ENCODE measurements around the gene FMN2. TPM values are rescaled to one million over a fixed set of nuclear protein-coding genes. Genes with fewer than 3 reads are reported as not detected.

The FMN2 gene
- total and polyA plus RNA-seq, 2 experiments from 2014 or later = 0.97 TPM; not detected in 1

GRCh38 chr1:240455228-240455821, 363.6 kb downstream of the FMN2 start:
- H3K4me1 ChIP-seq (ENCODE audit: insufficient read depth) = peaks cover 10% of the 10 kb centered on the region
- no peak overlapping the region for H3K4me2 ChIP-seq
- DNase-seq (ENCODE audit: low spot score) = peak; percentile 16
- no peaks in the 10 kb centered on the region for H3K36me3 ChIP-seq (replicated peaks; ENCODE audit: insufficient read depth, low read depth)
- TF ChIP-seq CTCF (IDR thresholded peaks at IDR 0.05; ENCODE audit: poor library complexity) (peak; percentile 39), EZH2phosphoT487 (IDR thresholded peaks at IDR 0.05; ENCODE audit: low read depth, severe bottlenecking, unreplicated experiment) (no peak)
- H3K79me2 ChIP-seq = no peaks in the 10 kb centered on the region
- H3K9me2 ChIP-seq (replicated peaks; ENCODE audit: insufficient read depth) = no peaks in the 10 kb centered on the region
- no peaks in the 10 kb centered on the region for H3K27me3 ChIP-seq
- 69% methylated on average over 7 of the region's 7 CpGs for WGBS (ENCODE audit: low lambda C conversion rate, missing lambda C conversion rate)
- no peak overlapping the region for H2AFZ ChIP-seq
- H4K20me1 ChIP-seq (ENCODE audit: insufficient read depth, poor library complexity, severe bottlenecking) = no peaks in the 10 kb centered on the region
- H3K4me3 ChIP-seq = no peak overlapping the region
- no peak overlapping the region for H3K27ac ChIP-seq
- H3K9me3 ChIP-seq (ENCODE audit: low read depth) = no peaks in the 10 kb centered on the region

GRCh38 chr1:240457203-240457602, 365.5 kb downstream of the FMN2 start:
- Histone ChIP-seq H3K79me2 (no peaks in the 10 kb centered on the region), H3K9me2 (replicated peaks; ENCODE audit: insufficient read depth) (no peaks in the 10 kb centered on the region), H3K4me3 (no peak overlapping the region), H3K27me3 (no peaks in the 10 kb centered on the region), H4K20me1 (ENCODE audit: insufficient read depth, poor library complexity, severe bottlenecking) (no peaks in the 10 kb centered on the region), H3K4me2 (no peak overlapping the region), H3K27ac (no peak overlapping the region), H3K36me3 (replicated peaks; ENCODE audit: insufficient read depth, low read depth) (no peaks in the 10 kb centered on the region), H2AFZ (no peak overlapping the region), H3K9me3 (ENCODE audit: low read depth) (no peaks in the 10 kb centered on the region), H3K4me1 (ENCODE audit: insufficient read depth) (peaks cover 10% of the 10 kb centered on the region)
- no peak for DNase-seq (ENCODE audit: low spot score)
- WGBS (ENCODE audit: low lambda C conversion rate, missing lambda C conversion rate) = 94% methylated on average over 5 of the region's 5 CpGs
- TF ChIP-seq EZH2phosphoT487 (IDR thresholded peaks at IDR 0.05; ENCODE audit: low read depth, severe bottlenecking, unreplicated experiment) (no peak), EZH2 (IDR thresholded peaks at IDR 0.05; ENCODE audit: borderline replicate concordance) (no peak), CTCF (IDR thresholded peaks at IDR 0.05; ENCODE audit: poor library complexity) (no peak)

GRCh38 chr1:240462277-240462676, 370.6 kb downstream of the FMN2 start:
- Histone ChIP-seq H3K4me2 (no peak overlapping the region), H3K9me2 (replicated peaks; ENCODE audit: insufficient read depth) (no peaks in the 10 kb centered on the region), H3K9me3 (ENCODE audit: low read depth) (no peaks in the 10 kb centered on the region), H3K4me3 (no peak overlapping the region), H3K36me3 (replicated peaks; ENCODE audit: insufficient read depth, low read depth) (no peaks in the 10 kb centered on the region), H4K20me1 (ENCODE audit: insufficient read depth, poor library complexity, severe bottlenecking) (no peaks in the 10 kb centered on the region), H3K27ac (peak overlapping the region; percentile 25), H3K79me2 (no peaks in the 10 kb centered on the region), H2AFZ (no peak overlapping the region), H3K27me3 (no peaks in the 10 kb centered on the region), H3K4me1 (ENCODE audit: insufficient read depth) (peaks cover 31% of the 10 kb centered on the region)
- 44% methylated on average over 3 of the region's 3 CpGs for WGBS (ENCODE audit: low lambda C conversion rate, missing lambda C conversion rate)
- DNase-seq (ENCODE audit: low spot score) = no peak
- TF ChIP-seq EZH2 (IDR thresholded peaks at IDR 0.05; ENCODE audit: borderline replicate concordance) (no peak), CTCF (IDR thresholded peaks at IDR 0.05; ENCODE audit: poor library complexity) (no peak)
